ENCODE measurements around the gene TLE7.

The TLE7 gene

DNA sequence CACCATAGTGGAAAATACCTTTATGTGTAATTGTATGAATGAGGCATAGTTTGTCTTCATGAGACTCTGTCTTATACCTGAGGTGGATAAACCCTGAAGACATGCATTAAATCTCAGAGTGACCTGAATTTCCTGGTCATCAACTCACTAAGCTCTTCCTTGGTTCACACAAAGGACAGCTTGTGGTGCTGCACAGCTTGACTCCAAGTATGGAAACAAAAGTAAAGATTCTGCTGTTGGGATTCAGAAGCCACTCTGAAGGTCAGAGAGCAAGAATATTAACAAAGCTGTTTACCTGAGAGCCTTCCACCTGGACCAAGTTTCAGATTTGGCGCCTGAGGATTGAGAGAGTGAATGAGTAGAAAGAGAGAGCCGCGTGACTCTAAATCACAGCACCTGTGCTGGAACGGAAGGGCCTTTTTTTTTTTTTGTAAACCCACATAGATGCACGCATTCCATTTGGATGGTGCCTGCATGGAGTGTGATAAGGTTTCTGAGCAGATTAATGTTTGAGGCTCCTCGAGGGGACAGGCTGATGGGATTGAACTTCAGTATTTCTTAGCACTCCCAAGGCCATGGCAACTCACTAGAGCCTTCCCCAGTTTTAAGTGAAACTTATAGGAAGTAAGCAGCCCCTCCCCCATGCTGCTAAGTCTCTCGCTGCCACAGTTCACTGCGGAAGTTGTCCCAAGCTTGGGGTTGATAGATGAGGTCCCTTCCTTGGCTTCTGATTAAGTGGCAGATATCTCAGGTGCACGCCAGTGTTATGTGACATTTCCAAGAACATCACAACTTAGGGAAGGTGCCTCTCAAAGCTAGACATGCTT, 54.6 kb downstream of the TLE7 start:
- no peak for TF ChIP-seq GATA2 (IDR thresholded peaks at IDR 0.05; ENCODE audit: low read depth, low read length)
- TF ChIP-seq GATA3 (IDR thresholded peaks at IDR 0.05; ENCODE audit: low read depth, low read length): no peak

DNA sequence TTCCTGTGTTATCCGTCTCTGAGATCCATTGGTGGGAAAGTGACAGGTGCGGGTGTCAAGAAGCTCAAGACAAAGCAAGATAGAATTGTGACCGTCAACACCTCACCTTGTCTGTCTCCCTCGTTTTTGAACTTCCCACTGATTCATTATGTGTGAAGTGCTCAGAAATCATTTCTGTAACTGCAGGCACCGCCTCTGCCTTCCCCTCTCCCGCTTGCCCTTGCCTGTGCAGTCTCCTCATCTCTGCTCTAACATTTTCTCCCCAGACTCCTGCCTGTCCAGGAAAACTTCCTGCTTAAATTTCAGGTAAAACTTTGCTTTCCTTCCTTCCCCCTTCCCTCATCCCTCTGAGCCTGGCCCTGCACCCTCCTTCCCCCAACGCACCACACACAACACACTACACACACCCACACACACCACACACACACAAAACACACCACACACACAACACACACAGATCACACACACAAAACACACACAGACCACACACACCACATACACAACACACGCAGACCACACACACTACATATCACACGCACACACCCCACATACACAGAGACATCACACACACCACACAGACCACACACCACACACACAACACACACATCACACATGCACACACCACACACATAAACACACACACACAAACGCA, 57.7 kb downstream of the TLE7 start:
- no peak for TF ChIP-seq GATA3 (IDR thresholded peaks at IDR 0.05; ENCODE audit: low read depth, low read length)

DNA sequence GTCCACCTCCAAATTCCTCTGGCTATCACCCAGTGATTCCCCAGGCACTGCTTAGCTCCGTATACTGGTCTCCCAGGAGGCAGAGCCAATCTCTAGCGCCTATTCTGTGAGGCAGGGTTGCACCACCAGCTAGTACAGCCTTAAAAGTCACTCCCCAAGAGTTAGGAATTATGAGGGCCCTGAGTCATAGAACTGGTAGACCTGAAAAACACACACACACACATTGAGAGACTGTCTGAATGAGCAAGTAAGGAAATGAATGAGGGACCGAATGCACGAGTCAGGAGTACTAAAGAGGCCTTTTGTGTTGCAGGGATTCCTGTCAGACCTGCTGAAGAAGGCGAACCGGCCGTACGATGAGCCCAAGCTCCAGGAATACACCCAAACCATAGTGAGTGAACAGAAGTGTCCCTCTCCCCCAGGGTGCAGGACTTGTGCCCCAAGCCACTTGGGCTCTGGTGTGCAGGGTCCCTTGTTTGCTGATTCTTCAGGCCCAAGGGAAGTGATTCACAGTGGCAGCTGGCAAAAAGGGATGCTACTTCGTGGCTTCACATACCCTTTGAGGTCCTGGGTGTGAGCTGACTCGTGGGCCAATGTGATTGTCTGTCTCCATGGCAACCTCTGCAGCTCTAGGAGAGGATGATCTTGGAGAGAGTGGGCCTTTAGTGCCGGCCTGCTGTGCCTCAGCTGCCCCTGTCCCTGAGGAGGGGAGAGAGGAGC, 58.6 kb downstream of the TLE7 start:
- TF ChIP-seq GATA3 (IDR thresholded peaks at IDR 0.05; ENCODE audit: low read depth, low read length) (no peak), GATA2 (IDR thresholded peaks at IDR 0.05; ENCODE audit: low read depth, low read length) (no peak)

DNA sequence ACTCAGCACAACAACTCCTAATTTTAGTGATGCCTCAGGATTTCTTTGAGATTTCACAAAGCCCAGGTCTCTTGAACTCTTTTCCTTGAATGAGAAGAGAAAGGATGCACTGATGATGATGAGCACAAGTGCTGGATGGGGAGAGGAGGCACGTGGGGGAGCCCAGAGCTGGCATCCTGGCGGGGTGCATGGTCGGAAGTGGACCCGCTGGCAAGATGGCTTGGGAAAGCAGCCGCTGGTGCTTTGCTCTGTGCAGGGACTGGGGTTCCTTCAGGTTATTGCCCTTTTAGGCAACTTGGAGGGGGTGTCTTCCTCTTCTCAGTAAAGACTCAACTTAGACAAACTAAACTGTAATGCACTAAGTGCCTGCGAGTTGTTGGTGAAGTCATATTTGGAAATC, 61.0 kb downstream of the TLE7 start:
- TF ChIP-seq GATA2 (IDR thresholded peaks at IDR 0.05; ENCODE audit: low read depth, low read length): no peak
- no peak for TF ChIP-seq GATA3 (IDR thresholded peaks at IDR 0.05; ENCODE audit: low read depth, low read length)
